A549 (cell line): ENCODE results near the gene DNALI1.

ENCODE experiments used
- PHF8 ChIP-seq: fragments of 200-600 bp; sonication (generic); IDR thresholded peaks from 2 replicates; pipeline ENCODE4 v1.6.1; 2016; ENCODE audit warnings: low read depth, mild to moderate bottlenecking, antibody characterized with exemption, moderate library complexity, borderline replicate concordance
- POLR2A ChIP-seq: IDR thresholded peaks from 2 replicates; pipeline ENCODE4 v1.6.1; 2012; ENCODE audit warnings: mild to moderate bottlenecking, low read length
- RAD21 ChIP-seq, 2 experiments: fragments of >200 bp in 1 of 2; sonication (Bioruptor Twin) in 1 of 2; formaldehyde crosslinking in 1 of 2; IDR thresholded peaks in 1 of 2; conservative IDR thresholded peaks in 1 of 2; 2 replicates in 1 of 2; 3 replicates in 1 of 2; pipeline ENCODE4 v1.6.1; 2012 to 2018; ENCODE audit warnings: inconsistent platforms in 1 of 2
- TF ChIP-seq, protein P1 (sequence below): IDR thresholded peaks from 2 replicates; pipeline ENCODE4 v1.6.1; 2012
- TF ChIP-seq, protein P2 (sequence below): fragments of 450-650 bp; IDR thresholded peaks from 2 replicates; pipeline ENCODE4 v1.6.1; 2014; ENCODE audit warnings: antibody characterized with exemption
- TF ChIP-seq, protein P3 (sequence below): fragments of >200 bp; sonication (Bioruptor Twin); formaldehyde crosslinking; IDR thresholded peaks from 3 replicates; pipeline ENCODE4 v1.5.1; 2016
- TF ChIP-seq, protein P4 (sequence below): fragments of >200 bp; sonication (Bioruptor Twin); formaldehyde crosslinking; IDR thresholded peaks from 3 replicates; pipeline ENCODE4 v1.6.1; 2016

DNA sequence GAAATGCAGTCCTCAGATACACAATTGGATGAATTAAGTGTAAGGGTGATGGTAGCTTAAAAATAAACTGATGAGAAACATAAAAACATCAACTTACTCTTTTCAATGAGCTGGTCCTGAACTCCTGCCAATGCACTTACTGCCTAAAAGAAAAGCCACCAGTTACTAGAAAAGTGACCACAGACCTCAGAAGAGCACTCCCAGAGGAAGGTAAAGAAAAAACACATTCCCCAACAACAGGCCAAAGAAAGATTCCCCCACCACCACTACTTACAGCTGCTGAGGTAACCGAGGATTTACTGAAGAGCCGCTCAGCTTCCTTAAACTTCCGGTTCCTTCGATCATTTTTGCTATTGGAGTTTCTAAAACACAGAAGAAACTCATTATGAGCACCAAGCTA, 47.6 kb upstream of the DNALI1 start:
- TF ChIP-seq, protein P1, sequence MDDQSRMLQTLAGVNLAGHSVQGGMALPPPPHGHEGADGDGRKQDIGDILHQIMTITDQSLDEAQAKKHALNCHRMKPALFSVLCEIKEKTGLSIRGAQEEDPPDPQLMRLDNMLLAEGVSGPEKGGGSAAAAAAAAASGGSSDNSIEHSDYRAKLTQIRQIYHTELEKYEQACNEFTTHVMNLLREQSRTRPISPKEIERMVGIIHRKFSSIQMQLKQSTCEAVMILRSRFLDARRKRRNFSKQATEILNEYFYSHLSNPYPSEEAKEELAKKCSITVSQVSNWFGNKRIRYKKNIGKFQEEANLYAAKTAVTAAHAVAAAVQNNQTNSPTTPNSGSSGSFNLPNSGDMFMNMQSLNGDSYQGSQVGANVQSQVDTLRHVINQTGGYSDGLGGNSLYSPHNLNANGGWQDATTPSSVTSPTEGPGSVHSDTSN: no peak
- no peak for TF ChIP-seq PHF8
- TF ChIP-seq, protein P2, sequence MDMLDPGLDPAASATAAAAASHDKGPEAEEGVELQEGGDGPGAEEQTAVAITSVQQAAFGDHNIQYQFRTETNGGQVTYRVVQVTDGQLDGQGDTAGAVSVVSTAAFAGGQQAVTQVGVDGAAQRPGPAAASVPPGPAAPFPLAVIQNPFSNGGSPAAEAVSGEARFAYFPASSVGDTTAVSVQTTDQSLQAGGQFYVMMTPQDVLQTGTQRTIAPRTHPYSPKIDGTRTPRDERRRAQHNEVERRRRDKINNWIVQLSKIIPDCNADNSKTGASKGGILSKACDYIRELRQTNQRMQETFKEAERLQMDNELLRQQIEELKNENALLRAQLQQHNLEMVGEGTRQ: no peak
- TF ChIP-seq, protein P3, sequence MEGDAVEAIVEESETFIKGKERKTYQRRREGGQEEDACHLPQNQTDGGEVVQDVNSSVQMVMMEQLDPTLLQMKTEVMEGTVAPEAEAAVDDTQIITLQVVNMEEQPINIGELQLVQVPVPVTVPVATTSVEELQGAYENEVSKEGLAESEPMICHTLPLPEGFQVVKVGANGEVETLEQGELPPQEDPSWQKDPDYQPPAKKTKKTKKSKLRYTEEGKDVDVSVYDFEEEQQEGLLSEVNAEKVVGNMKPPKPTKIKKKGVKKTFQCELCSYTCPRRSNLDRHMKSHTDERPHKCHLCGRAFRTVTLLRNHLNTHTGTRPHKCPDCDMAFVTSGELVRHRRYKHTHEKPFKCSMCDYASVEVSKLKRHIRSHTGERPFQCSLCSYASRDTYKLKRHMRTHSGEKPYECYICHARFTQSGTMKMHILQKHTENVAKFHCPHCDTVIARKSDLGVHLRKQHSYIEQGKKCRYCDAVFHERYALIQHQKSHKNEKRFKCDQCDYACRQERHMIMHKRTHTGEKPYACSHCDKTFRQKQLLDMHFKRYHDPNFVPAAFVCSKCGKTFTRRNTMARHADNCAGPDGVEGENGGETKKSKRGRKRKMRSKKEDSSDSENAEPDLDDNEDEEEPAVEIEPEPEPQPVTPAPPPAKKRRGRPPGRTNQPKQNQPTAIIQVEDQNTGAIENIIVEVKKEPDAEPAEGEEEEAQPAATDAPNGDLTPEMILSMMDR: peak; percentile 20; the same call in 1 of the 3 replicates
- no peak for TF ChIP-seq POLR2A
- TF ChIP-seq, protein P4, sequence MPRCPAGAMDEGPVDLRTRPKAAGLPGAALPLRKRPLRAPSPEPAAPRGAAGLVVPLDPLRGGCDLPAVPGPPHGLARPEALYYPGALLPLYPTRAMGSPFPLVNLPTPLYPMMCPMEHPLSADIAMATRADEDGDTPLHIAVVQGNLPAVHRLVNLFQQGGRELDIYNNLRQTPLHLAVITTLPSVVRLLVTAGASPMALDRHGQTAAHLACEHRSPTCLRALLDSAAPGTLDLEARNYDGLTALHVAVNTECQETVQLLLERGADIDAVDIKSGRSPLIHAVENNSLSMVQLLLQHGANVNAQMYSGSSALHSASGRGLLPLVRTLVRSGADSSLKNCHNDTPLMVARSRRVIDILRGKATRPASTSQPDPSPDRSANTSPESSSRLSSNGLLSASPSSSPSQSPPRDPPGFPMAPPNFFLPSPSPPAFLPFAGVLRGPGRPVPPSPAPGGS: no peak
- no peak for TF ChIP-seq RAD21 (conservative IDR thresholded peaks at IDR 0.05 in 1 of 2, IDR thresholded peaks at IDR 0.05 in 1 of 2)
